ENCODE results near the gene NKD1.

NKD1 gene

GRCh38 chr16:50519001-50519400, 29.2 kb upstream of the NKD1 start:
- Histone ChIP-seq H3K4me3 (ENCODE audit: low read depth, low read length) (no peak overlapping the region), H3K36me3 (no peaks in the 10 kb centered on the region), H3K9me3 (no peaks in the 10 kb centered on the region), H3K4me1 (no peaks in the 10 kb centered on the region), H3K27me3 (no peaks in the 10 kb centered on the region)
- DNase-seq, result no peak
- TF ChIP-seq CTCF (IDR thresholded peaks at IDR 0.05; ENCODE audit: low read depth, low read length), result no peak

GRCh38 chr16:50519602-50520001, 28.6 kb upstream of the NKD1 start:
- TF ChIP-seq CTCF (IDR thresholded peaks at IDR 0.05; ENCODE audit: low read depth, low read length), result no peak
- Histone ChIP-seq H3K4me3 (ENCODE audit: low read depth, low read length) (no peak overlapping the region), H3K9me3 (no peaks in the 10 kb centered on the region), H3K36me3 (no peaks in the 10 kb centered on the region), H3K4me1 (no peaks in the 10 kb centered on the region), H3K27me3 (no peaks in the 10 kb centered on the region)
- no peak for DNase-seq

- no peak for TF ChIP-seq CTCF (IDR thresholded peaks at IDR 0.05; ENCODE audit: low read depth, low read length)
- DNase-seq, result no peak
- Histone ChIP-seq H3K4me3 (ENCODE audit: low read depth, low read length) (no peak overlapping the region), H3K36me3 (no peaks in the 10 kb centered on the region), H3K27me3 (no peaks in the 10 kb centered on the region), H3K4me1 (no peaks in the 10 kb centered on the region), H3K9me3 (no peaks in the 10 kb centered on the region)
These were observed 27.5 kb upstream of the NKD1 start for GRCh38 chr16:50520451-50521245.

- no peaks in the 10 kb centered on the region for H3K9me3 ChIP-seq
- H3K36me3 ChIP-seq, result no peaks in the 10 kb centered on the region
- DNase-seq, result no peak
- no peaks in the 10 kb centered on the region for H3K27me3 ChIP-seq
- no peaks in the 10 kb centered on the region for H3K4me1 ChIP-seq
- no peak for TF ChIP-seq CTCF (IDR thresholded peaks at IDR 0.05; ENCODE audit: low read depth, low read length)
- no peak overlapping the region for H3K4me3 ChIP-seq (ENCODE audit: low read depth, low read length)
These were observed 26.8 kb upstream of the NKD1 start for GRCh38 chr16:50521246-50521900.

- no peak for TF ChIP-seq CTCF (IDR thresholded peaks at IDR 0.05; ENCODE audit: low read depth, low read length)
- Histone ChIP-seq H3K27me3 (no peaks in the 10 kb centered on the region), H3K36me3 (no peaks in the 10 kb centered on the region), H3K4me3 (ENCODE audit: low read depth, low read length) (no peak overlapping the region), H3K9me3 (no peaks in the 10 kb centered on the region), H3K4me1 (no peaks in the 10 kb centered on the region)
- no peak for DNase-seq
These were observed 25.9 kb upstream of the NKD1 start for GRCh38 chr16:50522324-50522723.

- Histone ChIP-seq H3K4me3 (ENCODE audit: low read depth, low read length) (no peak overlapping the region), H3K4me1 (no peaks in the 10 kb centered on the region), H3K9me3 (no peaks in the 10 kb centered on the region), H3K36me3 (no peaks in the 10 kb centered on the region), H3K27me3 (no peaks in the 10 kb centered on the region)
- DNase-seq, result no peak
- TF ChIP-seq CTCF (IDR thresholded peaks at IDR 0.05; ENCODE audit: low read depth, low read length), result no peak
These were observed 24.5 kb upstream of the NKD1 start for GRCh38 chr16:50523710-50524109.

Data from BE2C (cell line).